Measurements from ENCODE around the gene OR5AU1.
A peak's percentile ranks its signal among the peaks of the same experiment; 100 is the strongest.

OR5AU1 gene

GRCh38 chr14:21192875-21193535, 37.1 kb upstream of the OR5AU1 start:
- in situ Hi-C loops (cut with HindIII; ENCODE audit: low sequenced_read_pairs): no loop called here
- TF ChIP-seq CTCF (IDR thresholded peaks at IDR 0.05; ENCODE audit: low read depth, low read length): no peak

GRCh38 chr14:21192447-21192822, 36.6 kb upstream of the OR5AU1 start:
- no peak for DNase-seq (ENCODE audit: low read depth, low spot score)
- in situ Hi-C loops (cut with HindIII; ENCODE audit: low sequenced_read_pairs): no loop called here
- H3K4me3 ChIP-seq (ENCODE audit: low read depth, low read length): peak overlapping the region; percentile 4
- no peak for TF ChIP-seq CTCF (IDR thresholded peaks at IDR 0.05; ENCODE audit: low read depth, low read length)

More at GRCh38 chr14:21192875-21193535, 37.1 kb upstream of the OR5AU1 start:
- no peak overlapping the region for H3K4me3 ChIP-seq (ENCODE audit: low read depth, low read length)
- DNase-seq (ENCODE audit: low read depth, low spot score): no peak

GRCh38 chr14:21191809-21192446, 36.1 kb upstream of the OR5AU1 start:
- in situ Hi-C loops (cut with HindIII; ENCODE audit: low sequenced_read_pairs): no loop called here
- no peak for DNase-seq (ENCODE audit: low read depth, low spot score)
- peak overlapping the region; percentile 4 for H3K4me3 ChIP-seq (ENCODE audit: low read depth, low read length)
- TF ChIP-seq CTCF (IDR thresholded peaks at IDR 0.05; ENCODE audit: low read depth, low read length): no peak

GRCh38 chr14:21191261-21191808, 35.5 kb upstream of the OR5AU1 start:
- DNase-seq (ENCODE audit: low read depth, low spot score): no peak
- H3K4me3 ChIP-seq (ENCODE audit: low read depth, low read length): no peak overlapping the region
- in situ Hi-C loops (cut with HindIII; ENCODE audit: low sequenced_read_pairs): no loop called here
- TF ChIP-seq CTCF (IDR thresholded peaks at IDR 0.05; ENCODE audit: low read depth, low read length): no peak

GRCh38 chr14:21185491-21185890, 29.6 kb upstream of the OR5AU1 start:
- DNase-seq (ENCODE audit: low read depth, low spot score): peak; percentile 49
- no peak overlapping the region for H3K4me3 ChIP-seq (ENCODE audit: low read depth, low read length)
- in situ Hi-C loops (cut with HindIII; ENCODE audit: low sequenced_read_pairs): no loop called here
- TF ChIP-seq CTCF (IDR thresholded peaks at IDR 0.05; ENCODE audit: low read depth, low read length): no peak

GRCh38 chr14:21184254-21184653, 28.4 kb upstream of the OR5AU1 start:
- in situ Hi-C loops (cut with HindIII; ENCODE audit: low sequenced_read_pairs): no loop called here
- no peak for TF ChIP-seq CTCF (IDR thresholded peaks at IDR 0.05; ENCODE audit: low read depth, low read length)
- DNase-seq (ENCODE audit: low read depth, low spot score): no peak
- H3K4me3 ChIP-seq (ENCODE audit: low read depth, low read length): no peak overlapping the region

Data from astrocyte of the spinal cord (primary cell).